Measurements from ENCODE around the gene LPP.

DNA sequence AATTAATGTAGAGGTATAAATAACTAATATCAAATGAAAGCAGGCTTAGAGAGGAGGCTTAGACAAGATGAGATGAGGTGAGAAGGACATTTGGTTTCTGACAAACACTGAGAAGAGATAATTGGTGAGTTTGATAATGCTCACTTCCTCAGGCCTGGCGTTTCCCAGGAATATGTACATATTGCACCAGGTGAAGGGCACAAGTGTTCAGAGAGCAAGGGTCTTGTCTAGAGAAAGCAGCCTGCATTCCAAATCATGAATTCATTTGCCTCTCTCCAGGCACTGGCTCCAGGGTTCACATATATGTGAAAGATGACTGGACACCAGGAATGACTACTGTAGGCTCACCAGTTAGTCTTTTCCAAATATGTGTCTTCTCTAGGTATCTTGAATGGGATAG is 48.0 kb upstream of the LPP start:
- TF ChIP-seq, protein P1, sequence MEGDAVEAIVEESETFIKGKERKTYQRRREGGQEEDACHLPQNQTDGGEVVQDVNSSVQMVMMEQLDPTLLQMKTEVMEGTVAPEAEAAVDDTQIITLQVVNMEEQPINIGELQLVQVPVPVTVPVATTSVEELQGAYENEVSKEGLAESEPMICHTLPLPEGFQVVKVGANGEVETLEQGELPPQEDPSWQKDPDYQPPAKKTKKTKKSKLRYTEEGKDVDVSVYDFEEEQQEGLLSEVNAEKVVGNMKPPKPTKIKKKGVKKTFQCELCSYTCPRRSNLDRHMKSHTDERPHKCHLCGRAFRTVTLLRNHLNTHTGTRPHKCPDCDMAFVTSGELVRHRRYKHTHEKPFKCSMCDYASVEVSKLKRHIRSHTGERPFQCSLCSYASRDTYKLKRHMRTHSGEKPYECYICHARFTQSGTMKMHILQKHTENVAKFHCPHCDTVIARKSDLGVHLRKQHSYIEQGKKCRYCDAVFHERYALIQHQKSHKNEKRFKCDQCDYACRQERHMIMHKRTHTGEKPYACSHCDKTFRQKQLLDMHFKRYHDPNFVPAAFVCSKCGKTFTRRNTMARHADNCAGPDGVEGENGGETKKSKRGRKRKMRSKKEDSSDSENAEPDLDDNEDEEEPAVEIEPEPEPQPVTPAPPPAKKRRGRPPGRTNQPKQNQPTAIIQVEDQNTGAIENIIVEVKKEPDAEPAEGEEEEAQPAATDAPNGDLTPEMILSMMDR (IDR thresholded peaks at IDR 0.05; ENCODE audit: low read depth, low read length, poor library complexity, severe bottlenecking) = no peak
- no peak for TF ChIP-seq EZH2phosphoT487 (IDR thresholded peaks at IDR 0.05; ENCODE audit: borderline replicate concordance, low read length)
